HG03442 (cell line): Measurements from ENCODE around the gene SCAMP3.

Experiments
- ATAC-seq: cut with Tn5 transposase; IDR thresholded peaks from one replicate; pipeline ENCODE4 v1.9.1; 2021; ENCODE audit warnings: mild to moderate bottlenecking, moderate library complexity; ENCODE audit not compliant: unreplicated experiment

Gene SCAMP3

GRCh38 chr1:155285631-155286044, 23.5 kb upstream of the SCAMP3 start:
- ATAC-seq, result no peak

GRCh38 chr1:155285063-155285462, 22.9 kb upstream of the SCAMP3 start:
- ATAC-seq, result no peak

GRCh38 chr1:155284476-155284875, 22.3 kb upstream of the SCAMP3 start:
- no peak for ATAC-seq

- no peak for ATAC-seq
Observed at GRCh38 chr1:155282488-155283091, 20.4 kb upstream of the SCAMP3 start.

- ATAC-seq, result no peak
Observed at GRCh38 chr1:155279268-155279667, 17.1 kb upstream of the SCAMP3 start.

GRCh38 chr1:155278689-155279160, 16.6 kb upstream of the SCAMP3 start:
- ATAC-seq, result no peak

GRCh38 chr1:155277902-155278688, 15.9 kb upstream of the SCAMP3 start:
- no peak for ATAC-seq

- ATAC-seq, result peak; percentile 57
Observed at GRCh38 chr1:155277070-155277901, 15.1 kb upstream of the SCAMP3 start, which contains the start of gene HCN3. Gene HCN3 (plus strand): TSS chr1:155277463. CDS start chr1:155277591, 128 bp downstream.

- peak; percentile 76 for ATAC-seq
Observed at GRCh38 chr1:155273343-155274245, 11.4 kb upstream of the SCAMP3 start, which contains the start of gene CLK2. Gene CLK2 (minus strand): TSS chr1:155273504. CDS start chr1:155270977, 2,527 bp downstream.

GRCh38 chr1:155272466-155273342, 10.5 kb upstream of the SCAMP3 start:
- ATAC-seq, result peak; percentile 17

- ATAC-seq, result no peak
Observed at GRCh38 chr1:155269381-155269780, 7.2 kb upstream of the SCAMP3 start.

GRCh38 chr1:155268630-155269029, 6.5 kb upstream of the SCAMP3 start:
- no peak for ATAC-seq

- no peak for ATAC-seq
Observed at GRCh38 chr1:155267373-155267772, 5.2 kb upstream of the SCAMP3 start.

GRCh38 chr1:155266553-155266952, 4.4 kb upstream of the SCAMP3 start:
- no peak for ATAC-seq

- ATAC-seq, result no peak
Observed at GRCh38 chr1:155263067-155263466, 907 bp upstream of the SCAMP3 start.

- peak; percentile 3 for ATAC-seq
Observed at GRCh38 chr1:155261493-155261851, 688 bp downstream of the SCAMP3 start.

- ATAC-seq, result no peak
Observed at GRCh38 chr1:155260276-155260675, 1.9 kb downstream of the SCAMP3 start.

GRCh38 chr1:155256058-155256852, 5.9 kb downstream of the SCAMP3 start:
- ATAC-seq, result no peak
